Loucy (cell line): ENCODE measurements around the gene REEP6.

ENCODE experiments used
- H2AFZ ChIP-seq: fragments of 200-600 bp; sonication (generic); 2 replicates; pipeline ENCODE4 v1.6.0; 2016; ENCODE audit warnings: antibody characterized with exemption, mild to moderate bottlenecking, low read length, moderate library complexity
- H3F3A ChIP-seq: fragments of 200-600 bp; 2 replicates; pipeline ENCODE4 v1.6.0; 2016; ENCODE audit warnings: antibody characterized with exemption, low read depth, mild to moderate bottlenecking
- H3K27me3 ChIP-seq: fragments of 200-600 bp; sonication (generic); 2 replicates; pipeline ENCODE4 v1.6.1; 2014; ENCODE audit warnings: low read length, mild to moderate bottlenecking; ENCODE audit not compliant: insufficient read depth, poor library complexity, severe bottlenecking
- H3K36me3 ChIP-seq: fragments of 200-600 bp; sonication (generic); 2 replicates; pipeline ENCODE4 v1.6.1; 2016; ENCODE audit warnings: low read length; ENCODE audit not compliant: insufficient read depth
- H3K4me1 ChIP-seq: fragments of 200-600 bp; sonication (generic); 2 replicates; pipeline ENCODE4 v1.5.1; 2014; ENCODE audit warnings: low read length, mild to moderate bottlenecking; ENCODE audit not compliant: insufficient read depth, poor library complexity, severe bottlenecking
- H3K4me2 ChIP-seq: fragments of 200-600 bp; sonication (generic); 2 replicates; pipeline ENCODE4 v1.6.0; 2014; ENCODE audit warnings: antibody characterized with exemption, low read length, low read depth, mild to moderate bottlenecking; ENCODE audit not compliant: poor library complexity, severe bottlenecking
- H3K4me3 ChIP-seq: fragments of 200-600 bp; sonication (generic); 2 replicates; pipeline ENCODE4 v1.5.1; 2014; ENCODE audit warnings: low read length, mild to moderate bottlenecking, mixed read lengths; ENCODE audit not compliant: poor library complexity, severe bottlenecking
- H3K79me2 ChIP-seq: fragments of 200-600 bp; sonication (generic); 2 replicates; pipeline ENCODE4 v1.6.1; 2014; ENCODE audit warnings: low read length; ENCODE audit not compliant: insufficient read depth
- H3K9ac ChIP-seq: fragments of 200-600 bp; sonication (generic); 2 replicates; pipeline ENCODE4 v1.6.0; 2014; ENCODE audit warnings: mild to moderate bottlenecking, low read depth, low read length, moderate library complexity; ENCODE audit not compliant: poor library complexity, severe bottlenecking
- H3K9me2 ChIP-seq: fragments of 200-600 bp; sonication (generic); replicated peaks from 2 replicates; pipeline ENCODE4 v1.6.1; 2016; ENCODE audit warnings: low read depth, low read length, mixed read lengths
- H3K9me3 ChIP-seq: fragments of 200-600 bp; sonication (generic); 2 replicates; pipeline ENCODE4 v1.6.1; 2014; ENCODE audit warnings: mild to moderate bottlenecking, antibody characterized with exemption, low read length, low read depth; ENCODE audit not compliant: insufficient read depth
- H4K20me1 ChIP-seq: fragments of 200-600 bp; sonication (generic); 2 replicates; pipeline ENCODE4 v1.6.0; 2014; ENCODE audit warnings: antibody characterized with exemption, low read length, mild to moderate bottlenecking; ENCODE audit not compliant: insufficient read depth, poor library complexity, severe bottlenecking
- CTCF ChIP-seq: fragments of 200-600 bp; sonication (generic); conservative IDR thresholded peaks from 2 replicates; pipeline ENCODE4 v1.5.1; 2014; ENCODE audit warnings: mild to moderate bottlenecking, antibody characterized with exemption, low read length
- EZH2phosphoT487 ChIP-seq: fragments of 200-600 bp; IDR thresholded peaks from 2 replicates; pipeline ENCODE4 v1.6.1; 2018; ENCODE audit warnings: antibody characterized with exemption, mild to moderate bottlenecking, moderate library complexity, borderline replicate concordance

Gene REEP6

GRCh38 chr19:1494115-1494815 lies 3.3 kb downstream of the REEP6 start:
- H3K4me3 ChIP-seq = no peak overlapping the region
- H3K27me3 ChIP-seq = no peaks in the 10 kb centered on the region
- H3F3A ChIP-seq = no peaks in the 10 kb centered on the region
- H3K9me2 ChIP-seq = no peaks in the 10 kb centered on the region
- H3K4me2 ChIP-seq = no peak overlapping the region
- H3K9me3 ChIP-seq = no peaks in the 10 kb centered on the region
- no peaks in the 10 kb centered on the region for H3K79me2 ChIP-seq
- H2AFZ ChIP-seq = no peak overlapping the region
- no peaks in the 10 kb centered on the region for H4K20me1 ChIP-seq
- no peaks in the 10 kb centered on the region for H3K36me3 ChIP-seq
- no peak for TF ChIP-seq EZH2phosphoT487
- TF ChIP-seq CTCF = no peak
- no peak overlapping the region for H3K9ac ChIP-seq
- H3K4me1 ChIP-seq = peaks cover 3% of the 10 kb centered on the region

- no peak overlapping the region for H2AFZ ChIP-seq
- H3K9me3 ChIP-seq = no peaks in the 10 kb centered on the region
- no peak overlapping the region for H3K9ac ChIP-seq
- no peak overlapping the region for H3K4me2 ChIP-seq
- TF ChIP-seq CTCF (no peak), EZH2phosphoT487 (no peak)
- no peaks in the 10 kb centered on the region for H3F3A ChIP-seq
- no peaks in the 10 kb centered on the region for H4K20me1 ChIP-seq
- no peaks in the 10 kb centered on the region for H3K27me3 ChIP-seq
- H3K4me1 ChIP-seq = no peaks in the 10 kb centered on the region
- no peak overlapping the region for H3K4me3 ChIP-seq
- H3K36me3 ChIP-seq = no peaks in the 10 kb centered on the region
- H3K79me2 ChIP-seq = no peaks in the 10 kb centered on the region
- no peaks in the 10 kb centered on the region for H3K9me2 ChIP-seq
Measured at GRCh38 chr19:1495051-1495798, 4.2 kb downstream of the REEP6 start.

GRCh38 chr19:1495799-1496713 lies 5.1 kb downstream of the REEP6 start:
- H2AFZ ChIP-seq = no peak overlapping the region
- no peaks in the 10 kb centered on the region for H3K4me1 ChIP-seq
- H3K4me2 ChIP-seq = no peak overlapping the region
- H3K36me3 ChIP-seq = no peaks in the 10 kb centered on the region
- no peaks in the 10 kb centered on the region for H3K9me3 ChIP-seq
- no peaks in the 10 kb centered on the region for H3F3A ChIP-seq
- no peak overlapping the region for H3K4me3 ChIP-seq
- no peak overlapping the region for H3K9ac ChIP-seq
- no peaks in the 10 kb centered on the region for H4K20me1 ChIP-seq
- H3K9me2 ChIP-seq = no peaks in the 10 kb centered on the region
- TF ChIP-seq CTCF (no peak), EZH2phosphoT487 (no peak)
- no peaks in the 10 kb centered on the region for H3K79me2 ChIP-seq
- no peaks in the 10 kb centered on the region for H3K27me3 ChIP-seq
